ENCODE data around the gene RPL7L1.
"Not testable (repeated sequence)": the region's sequence is repeated elsewhere in the genome, so short reads cannot be mapped to it uniquely, and the experiment has no call there.

The RPL7L1 gene

GRCh38 chr6:42891199-42891722, 11.8 kb downstream of the RPL7L1 start:
- DNase-seq (ENCODE audit: low spot score), result no peak

GRCh38 chr6:42894041-42894828, 14.8 kb downstream of the RPL7L1 start:
- not testable (repeated sequence) for DNase-seq (ENCODE audit: low spot score)

DNA sequence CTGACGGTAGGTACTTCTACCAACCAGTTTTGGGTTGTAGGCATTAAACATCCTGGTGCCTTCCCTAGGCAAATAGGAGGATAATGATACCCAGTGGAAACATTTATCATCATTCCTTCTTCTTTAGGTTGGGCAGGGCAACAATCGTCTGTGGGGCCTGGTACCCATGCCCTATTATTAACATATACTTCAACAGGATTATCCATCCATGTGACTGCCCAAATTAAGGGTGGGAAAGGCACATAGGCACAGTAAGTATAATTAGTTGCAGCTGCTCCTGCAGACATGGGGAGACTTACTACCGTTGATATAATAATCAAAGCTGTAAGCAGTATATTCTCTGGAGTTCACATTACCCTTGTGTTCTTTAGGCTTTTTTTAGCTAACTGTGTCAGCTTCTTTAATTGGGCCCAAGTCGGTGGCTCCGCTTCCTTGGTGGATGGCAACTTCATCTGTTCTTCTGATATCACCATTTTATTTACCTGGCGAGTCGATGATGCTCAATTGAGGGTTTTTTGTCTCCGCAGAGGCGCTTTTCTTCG, 16.8 kb downstream of the RPL7L1 start:
- DNase-seq (ENCODE audit: low spot score), result no peak

DNA sequence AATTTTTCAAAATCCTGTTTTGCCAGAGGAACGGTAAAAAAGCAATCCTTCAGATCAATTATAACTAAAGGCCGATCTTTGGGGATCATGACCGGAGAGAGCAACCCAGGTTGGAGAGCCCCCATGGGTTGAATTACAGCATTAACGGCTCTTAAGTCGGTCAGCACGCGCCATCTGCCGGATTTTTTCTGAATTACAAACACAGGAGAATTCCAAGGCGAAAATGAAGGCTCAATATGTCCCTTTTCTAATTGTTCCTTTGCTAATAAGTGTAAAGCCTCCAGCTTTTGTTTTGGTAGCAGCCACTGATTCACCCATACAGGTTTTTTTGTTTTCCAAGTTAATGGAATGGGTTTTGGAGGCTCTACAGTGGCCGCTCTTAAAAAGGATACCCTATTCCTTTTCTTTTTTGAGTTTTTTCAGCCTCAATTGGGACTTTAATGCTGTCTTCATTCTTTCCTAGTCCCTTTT, 19.5 kb downstream of the RPL7L1 start:
- peak; percentile 84 for DNase-seq (ENCODE audit: low spot score)

DNA sequence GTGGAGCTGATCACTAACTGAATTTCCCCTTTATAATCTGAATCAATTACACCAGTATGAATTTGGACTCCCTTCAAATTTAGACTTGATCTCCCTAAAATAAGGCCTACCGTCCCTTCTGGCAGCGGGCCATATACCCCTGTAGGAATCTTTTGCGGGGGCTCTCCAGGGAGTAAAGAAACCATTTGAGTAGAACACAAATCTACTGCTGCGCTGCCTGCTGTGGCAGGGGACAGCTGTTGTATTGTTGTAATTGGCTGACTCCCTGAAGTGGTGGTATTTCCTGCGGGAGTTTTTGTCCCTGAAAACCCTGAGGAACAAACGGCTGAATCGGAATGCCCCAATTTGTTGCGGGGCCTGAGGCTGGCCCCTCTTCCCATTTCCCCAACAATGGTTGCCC, 20.5 kb downstream of the RPL7L1 start:
- DNase-seq (ENCODE audit: low spot score), result no peak

GRCh38 chr6:42901538-42901957, 22.1 kb downstream of the RPL7L1 start:
- peak; percentile 87 for DNase-seq (ENCODE audit: low spot score)

DNA sequence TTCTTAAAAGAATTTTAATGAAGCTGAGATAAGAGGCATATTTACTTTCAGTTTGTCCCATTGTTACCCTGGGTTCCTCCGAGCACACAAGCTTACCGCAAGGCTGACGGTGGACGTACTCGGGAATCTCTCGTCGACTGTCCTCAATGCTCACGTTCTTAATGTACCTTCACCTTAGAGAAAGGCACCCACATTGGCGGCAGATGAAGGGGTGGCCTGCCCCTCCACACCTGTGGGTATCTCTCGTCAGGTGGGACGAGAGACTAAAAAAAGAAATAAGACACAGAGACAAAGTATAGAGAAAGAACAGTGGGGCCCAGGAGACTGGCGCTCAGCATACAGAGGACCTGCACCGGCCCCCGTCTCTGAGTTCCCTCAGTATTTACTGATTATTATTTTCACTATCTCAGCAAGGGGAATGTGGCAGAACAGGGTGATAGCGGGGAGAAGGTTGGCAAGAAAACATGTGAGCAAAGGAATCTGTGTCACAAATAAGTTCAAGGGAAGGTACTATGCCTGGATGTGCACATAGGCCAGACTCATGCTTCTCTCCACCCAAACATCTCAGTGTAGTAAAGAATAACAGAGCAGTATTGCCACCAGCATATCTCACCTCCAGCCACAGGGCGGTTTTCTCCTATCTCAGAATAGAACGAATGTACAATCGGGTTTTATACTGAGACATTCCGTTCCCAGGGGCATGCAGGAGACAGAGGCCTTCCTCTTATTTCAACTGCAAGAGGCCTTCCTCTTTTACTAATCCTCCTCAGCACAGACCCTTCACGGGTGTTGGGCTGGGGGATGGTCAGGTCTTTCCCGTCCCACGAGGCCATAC, 23.2 kb downstream of the RPL7L1 start:
- not testable (repeated sequence) for DNase-seq (ENCODE audit: low spot score)

DNA sequence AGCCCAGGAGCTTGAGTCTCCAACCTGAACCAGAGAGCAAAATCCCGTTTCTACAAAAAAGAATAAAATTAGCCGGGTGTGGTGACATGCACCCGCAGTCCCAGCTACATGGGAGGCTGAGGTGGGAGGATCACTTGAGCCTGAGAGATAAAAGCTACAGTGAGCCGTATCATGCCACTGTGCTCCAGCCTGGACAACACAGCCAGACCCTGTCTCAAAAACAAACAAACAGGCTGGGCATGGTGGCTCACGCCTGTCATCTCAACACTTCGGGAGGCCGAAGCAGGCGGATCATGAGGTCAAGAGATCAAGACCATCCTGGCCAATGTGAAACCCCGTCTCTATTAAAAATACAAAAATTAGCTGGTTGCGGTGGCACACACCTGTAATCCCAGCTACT, 25.1 kb downstream of the RPL7L1 start:
- no peak for DNase-seq (ENCODE audit: low spot score)

DNA sequence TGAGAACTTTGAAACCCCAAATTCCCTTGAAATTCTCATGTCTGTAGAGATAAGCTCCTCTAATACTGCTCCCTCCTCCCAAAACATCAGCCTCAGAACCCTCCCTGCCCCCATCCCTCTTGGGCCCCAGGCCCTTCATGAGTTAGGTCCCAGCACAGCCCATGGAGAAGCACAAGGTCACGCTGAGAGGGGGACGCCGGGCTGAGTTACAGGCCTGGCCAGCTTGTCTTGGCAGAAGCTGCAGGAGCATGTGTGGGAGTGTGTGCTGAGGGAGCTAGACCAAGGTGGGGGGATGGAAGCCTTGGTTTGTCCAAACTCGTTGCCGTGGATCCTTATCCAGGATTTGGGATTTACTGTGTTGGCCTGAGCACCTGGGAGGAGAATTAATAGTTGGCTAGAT, 27.9 kb downstream of the RPL7L1 start:
- no peak for DNase-seq (ENCODE audit: low spot score)

DNA sequence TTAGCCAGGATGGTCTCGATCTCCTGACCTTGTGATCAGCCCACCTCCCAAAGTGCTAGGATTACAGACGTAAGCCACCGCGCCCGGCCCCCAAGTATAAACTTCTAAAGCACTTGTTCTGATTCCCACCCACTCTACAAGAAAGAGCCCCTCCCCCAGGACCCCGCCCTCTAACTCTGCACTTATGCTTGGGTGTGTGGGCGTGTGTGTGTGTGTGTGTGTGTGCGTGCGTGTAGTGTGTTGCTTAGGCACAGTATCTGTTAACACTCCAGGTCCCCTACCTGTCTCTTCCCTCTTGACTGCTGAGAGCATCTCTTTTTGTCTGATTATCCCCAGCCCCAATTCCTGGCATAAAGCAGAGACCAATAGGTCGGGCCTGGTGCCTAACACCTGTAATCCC, 30.4 kb downstream of the RPL7L1 start:
- DNase-seq (ENCODE audit: low spot score), result no peak

DNA sequence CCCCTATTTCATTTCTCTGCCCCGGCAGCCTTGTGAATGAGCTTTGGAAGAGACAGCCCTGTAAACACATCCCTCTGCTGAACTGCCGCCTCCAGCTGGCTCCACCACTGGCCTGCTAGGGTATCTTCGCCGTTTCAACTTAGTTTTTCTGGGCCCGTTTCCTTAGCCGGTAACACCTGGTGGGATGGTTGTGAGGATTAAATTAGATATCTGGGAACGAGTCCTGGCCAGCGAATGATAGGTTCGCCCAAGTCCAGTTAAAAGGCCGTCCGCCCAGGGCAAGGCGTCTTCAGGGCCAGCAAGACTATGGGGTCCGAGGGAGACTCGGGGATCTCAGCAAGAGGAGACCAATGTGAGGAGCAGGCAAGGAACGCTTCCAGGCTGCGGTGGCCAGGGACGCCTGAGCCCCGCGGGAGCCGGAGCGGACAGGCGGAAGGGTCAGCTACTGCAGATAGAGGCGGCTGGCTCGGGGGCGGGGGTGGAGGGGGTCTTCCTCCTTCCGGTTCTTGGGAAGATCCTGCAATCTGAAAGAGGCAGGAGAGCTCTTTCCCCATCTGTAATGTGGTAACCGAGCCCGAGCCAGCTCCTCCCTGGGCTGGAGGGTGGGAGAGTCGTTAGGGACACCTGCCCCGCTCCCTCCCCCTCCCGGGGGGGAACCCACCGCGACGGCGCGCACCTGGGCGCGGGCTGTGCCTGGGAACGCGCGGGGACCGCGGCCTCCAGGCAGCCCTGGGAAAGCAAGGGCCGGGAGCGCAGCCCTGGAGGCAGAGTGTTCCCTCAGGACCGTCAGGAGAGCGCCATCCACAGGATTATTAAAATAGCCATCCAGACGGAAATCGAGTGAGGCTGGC, 32.0 kb downstream of the RPL7L1 start:
- DNase-seq (ENCODE audit: low spot score), result no peak

DNA sequence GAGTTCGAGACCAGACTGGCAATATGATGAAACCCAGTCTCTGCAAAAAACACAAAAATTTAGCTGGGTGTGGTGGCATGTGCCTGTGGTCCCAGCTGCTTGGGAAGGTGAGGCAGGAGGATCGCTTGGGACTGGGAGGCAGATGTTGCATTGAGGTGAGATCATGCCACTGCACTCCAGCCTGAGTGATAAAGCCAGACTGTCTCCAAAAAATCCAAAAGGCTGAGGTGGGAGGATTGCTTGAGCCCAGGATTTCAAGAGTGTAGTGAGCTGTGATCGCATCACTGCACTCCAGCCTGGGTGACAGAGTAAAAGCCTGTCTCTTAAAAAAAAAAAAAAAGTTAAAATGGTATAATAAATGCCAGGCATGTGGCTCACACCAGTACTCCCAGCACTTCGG, 35.1 kb downstream of the RPL7L1 start:
- no peak for DNase-seq (ENCODE audit: low spot score)

DNA sequence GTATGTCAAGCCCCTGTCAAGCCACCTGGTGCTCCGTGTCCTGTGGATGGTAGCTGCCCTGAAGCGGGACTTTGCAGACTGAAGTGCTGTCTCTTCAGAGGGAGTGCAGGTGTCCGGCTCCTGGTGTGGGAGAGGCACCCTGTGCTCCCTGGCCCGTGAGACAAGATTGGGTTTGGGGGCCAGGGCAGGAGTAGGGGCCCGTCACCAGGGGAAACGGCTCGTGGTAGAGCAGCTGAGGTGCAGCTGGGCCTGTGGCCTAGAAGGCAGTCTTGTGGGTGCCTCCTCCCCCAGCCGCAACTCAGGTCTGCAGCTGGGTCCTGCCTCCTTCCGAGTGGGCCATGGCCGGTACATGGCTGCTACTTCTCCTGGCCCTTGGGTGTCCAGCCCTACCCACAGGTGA, 36.3 kb downstream of the RPL7L1 start, which contains the start of gene PTCRA:
TSS of gene PTCRA (plus strand) at position 322 of the 400 bp plus-strand sequence. CDS start at position 339, 17 bp downstream.
- DNase-seq (ENCODE audit: low spot score), result no peak

- DNase-seq (ENCODE audit: low spot score), result no peak
Observed at GRCh38 chr6:42916288-42916687, 36.9 kb downstream of the RPL7L1 start.

DNA sequence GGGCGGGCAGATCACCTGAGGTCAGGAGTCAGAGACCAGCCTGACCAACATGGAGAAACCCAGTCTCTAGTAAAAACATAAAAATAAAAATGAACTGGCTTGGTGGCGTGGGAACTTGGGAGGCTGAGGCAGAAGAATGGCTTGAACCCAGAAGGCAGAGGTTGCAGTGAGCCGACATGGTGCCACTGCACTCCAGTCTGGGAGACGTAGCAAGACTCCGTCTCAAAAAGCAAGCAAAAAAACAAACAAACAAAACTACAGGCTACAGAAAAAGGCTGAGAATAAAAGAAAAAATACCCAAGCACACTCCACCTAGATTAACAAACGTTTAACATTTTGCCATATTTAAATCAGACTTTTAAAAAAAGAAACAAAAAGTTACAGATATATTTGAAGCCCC, 42.4 kb downstream of the RPL7L1 start:
- DNase-seq (ENCODE audit: low spot score), result no peak

- DNase-seq (ENCODE audit: low spot score), result no peak
Observed at GRCh38 chr6:42923666-42924065, 44.2 kb downstream of the RPL7L1 start.

DNA sequence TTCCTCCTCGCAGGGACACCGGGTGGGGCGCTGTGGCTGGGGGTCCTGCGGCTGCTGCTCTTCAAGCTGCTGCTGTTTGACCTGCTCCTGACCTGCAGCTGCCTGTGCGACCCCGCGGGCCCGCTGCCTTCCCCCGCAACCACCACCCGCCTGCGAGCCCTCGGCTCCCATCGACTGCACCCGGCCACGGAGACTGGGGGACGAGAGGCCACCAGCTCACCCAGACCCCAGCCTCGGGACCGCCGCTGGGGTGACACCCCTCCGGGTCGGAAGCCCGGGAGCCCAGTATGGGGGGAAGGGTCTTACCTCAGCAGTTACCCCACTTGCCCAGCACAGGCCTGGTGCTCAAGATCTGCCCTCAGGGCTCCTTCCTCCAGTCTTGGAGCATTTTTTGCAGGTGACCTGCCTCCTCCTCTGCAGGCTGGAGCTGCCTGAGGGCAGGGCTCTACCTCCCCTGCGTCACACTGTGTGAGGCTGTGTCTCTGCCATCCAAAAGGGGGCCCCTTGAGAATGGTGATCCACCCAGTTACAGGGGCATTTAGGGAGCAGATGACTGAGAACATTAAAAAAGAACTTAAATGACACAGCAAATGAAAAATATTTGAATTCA, 45.9 kb downstream of the RPL7L1 start:
- no peak for DNase-seq (ENCODE audit: low spot score)

DNA sequence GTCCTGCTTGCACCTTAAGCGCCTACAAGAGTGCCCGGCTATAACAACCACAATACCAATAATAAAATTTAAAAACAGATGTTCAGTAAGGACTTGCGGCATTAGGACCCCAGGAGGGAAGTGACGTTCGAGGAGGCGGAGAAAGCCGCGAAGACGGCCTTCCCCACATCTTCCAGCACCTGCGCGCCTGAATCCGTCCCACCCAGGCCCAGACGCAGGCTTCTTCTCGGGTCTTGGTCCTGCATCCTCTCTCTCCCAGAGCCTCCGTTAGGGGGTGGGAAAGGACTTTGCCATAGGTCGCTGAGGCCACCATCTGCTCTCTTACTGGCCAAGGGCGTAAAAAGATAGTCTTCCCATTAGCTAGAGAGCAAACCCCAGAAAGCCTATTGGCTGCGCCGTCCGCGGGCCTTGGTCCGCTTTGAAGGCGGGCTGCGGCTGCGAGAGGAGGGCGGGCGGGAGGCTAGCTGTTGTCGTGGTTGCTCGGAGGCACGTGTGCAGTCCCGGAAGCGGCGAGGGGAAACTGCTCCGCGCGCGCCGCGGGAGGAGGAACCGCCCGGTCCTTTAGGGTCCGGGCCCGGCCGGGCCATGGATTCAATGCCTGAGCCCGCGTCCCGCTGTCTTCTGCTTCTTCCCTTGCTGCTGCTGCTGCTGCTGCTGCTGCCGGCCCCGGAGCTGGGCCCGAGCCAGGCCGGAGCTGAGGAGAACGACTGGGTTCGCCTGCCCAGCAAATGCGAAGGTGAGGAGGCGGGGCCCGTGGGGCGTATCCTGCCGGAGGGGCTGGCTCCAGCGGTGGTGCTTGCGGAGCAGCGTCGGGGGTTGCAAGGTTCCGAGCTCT, 49.8 kb downstream of the RPL7L1 start, which contains the start of gene CNPY3:
TSS of gene CNPY3 (plus strand) at position 495 of the 835 bp plus-strand sequence. CDS start at position 586, 91 bp downstream.
- DNase-seq (ENCODE audit: low spot score), result peak; percentile 96

- DNase-seq (ENCODE audit: low spot score), result peak; percentile 75
Observed at GRCh38 chr6:42929821-42930360, 50.5 kb downstream of the RPL7L1 start.

DNA sequence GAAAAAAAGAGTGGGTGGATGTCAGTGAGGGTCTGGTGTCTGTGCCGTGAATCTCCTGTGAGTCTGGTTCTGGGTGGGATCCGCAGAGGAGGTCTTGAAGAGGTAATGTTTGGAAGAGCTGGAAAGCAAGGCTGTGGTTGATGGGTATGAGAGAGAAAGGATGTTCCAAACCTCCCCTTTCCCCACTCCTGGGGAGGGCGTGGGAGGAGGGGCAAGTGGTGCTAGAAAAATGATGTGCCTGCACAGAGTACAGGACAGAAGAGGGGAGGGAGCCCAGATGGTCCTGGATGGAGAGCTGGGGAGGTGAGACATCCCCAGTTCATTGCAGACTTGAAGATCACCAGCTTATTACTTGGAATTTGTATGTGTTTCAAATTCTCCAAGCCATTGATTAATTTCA, 53.0 kb downstream of the RPL7L1 start:
- DNase-seq (ENCODE audit: low spot score), result no peak
